Adrenal gland (tissue), 5 donors: Measurements from ENCODE around the gene SRSF8.

Source experiments
- CTCF ChIP-seq, 6 experiments: fragments of 450-650 bp in 4 of 6; fragments of 200-600 bp in 2 of 6; sonication (generic) in 1 of 6; IDR thresholded peaks; 1 replicate in 5 of 6; 2 replicates in 1 of 6; pipeline versions ENCODE4 v1.5.1 to v1.8.0; 2016 to 2021; ENCODE audit warnings: antibody characterized with exemption in 6 of 6, mild to moderate bottlenecking in 2 of 6, moderate library complexity in 1 of 6
- POLR2A ChIP-seq, 2 donors: fragments of 450-650 bp; IDR thresholded peaks; one replicate each; pipeline ENCODE4 v1.6.1; 2017; ENCODE audit warnings: antibody characterized with exemption in 2 of 2, mild to moderate bottlenecking in 2 of 2, moderate library complexity in 1 of 2
- donor health status: DM: no; HTN: no; CAD: no.

- TF ChIP-seq POLR2A (IDR thresholded peaks at IDR 0.05) = no peak
- TF ChIP-seq CTCF (IDR thresholded peaks at IDR 0.05) = no peak
Observed at GRCh38 chr11:95081412-95081811, 14.7 kb downstream of the SRSF8 start.
